Subcutaneous adipose tissue (tissue), 4 donors: ENCODE results near the gene TAGLN3. TPM values are rescaled to one million over a fixed set of nuclear protein-coding genes. Genes with fewer than 3 reads are reported as not detected.

Source experiments
- total RNA-seq, 4 donors: library from RNA; depleted of rRNA; stranded (reverse); fragments of >200 nt; gene quantifications; one replicate each; pipeline ENCODE4 v1.1.0, GENCODE V29; 2016
- TF ChIP-seq, protein P1 (sequence below): fragments of 450-650 bp; IDR thresholded peaks from one replicate; pipeline ENCODE4 v1.5.1; 2016; ENCODE audit warnings: low read depth, mild to moderate bottlenecking, control low read depth, antibody characterized with exemption, moderate library complexity

Gene TAGLN3
- total RNA-seq, 4 donors from 2014 or later: not detected

DNA sequence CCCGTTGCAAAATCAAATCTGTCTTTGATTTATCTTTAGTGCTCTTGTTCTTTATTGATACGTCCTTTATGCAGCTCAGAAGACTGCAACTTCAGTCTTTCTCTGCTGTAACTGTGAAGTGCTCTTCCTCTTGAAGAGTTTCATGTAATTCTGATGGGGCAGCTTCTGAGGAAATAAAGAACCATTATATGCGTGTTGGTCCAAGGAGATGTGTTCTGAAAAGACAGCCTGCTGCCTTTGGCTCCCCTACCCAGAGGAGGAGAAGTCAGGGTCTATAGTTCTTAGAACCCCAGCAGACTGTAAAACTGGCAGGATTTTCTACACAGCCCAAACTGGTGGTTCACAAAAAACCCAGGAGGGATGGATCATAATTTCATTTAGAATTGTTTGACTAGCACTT is 42.3 kb upstream of the TAGLN3 start:
- TF ChIP-seq, protein P1, sequence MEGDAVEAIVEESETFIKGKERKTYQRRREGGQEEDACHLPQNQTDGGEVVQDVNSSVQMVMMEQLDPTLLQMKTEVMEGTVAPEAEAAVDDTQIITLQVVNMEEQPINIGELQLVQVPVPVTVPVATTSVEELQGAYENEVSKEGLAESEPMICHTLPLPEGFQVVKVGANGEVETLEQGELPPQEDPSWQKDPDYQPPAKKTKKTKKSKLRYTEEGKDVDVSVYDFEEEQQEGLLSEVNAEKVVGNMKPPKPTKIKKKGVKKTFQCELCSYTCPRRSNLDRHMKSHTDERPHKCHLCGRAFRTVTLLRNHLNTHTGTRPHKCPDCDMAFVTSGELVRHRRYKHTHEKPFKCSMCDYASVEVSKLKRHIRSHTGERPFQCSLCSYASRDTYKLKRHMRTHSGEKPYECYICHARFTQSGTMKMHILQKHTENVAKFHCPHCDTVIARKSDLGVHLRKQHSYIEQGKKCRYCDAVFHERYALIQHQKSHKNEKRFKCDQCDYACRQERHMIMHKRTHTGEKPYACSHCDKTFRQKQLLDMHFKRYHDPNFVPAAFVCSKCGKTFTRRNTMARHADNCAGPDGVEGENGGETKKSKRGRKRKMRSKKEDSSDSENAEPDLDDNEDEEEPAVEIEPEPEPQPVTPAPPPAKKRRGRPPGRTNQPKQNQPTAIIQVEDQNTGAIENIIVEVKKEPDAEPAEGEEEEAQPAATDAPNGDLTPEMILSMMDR: no peak

GRCh38 chr3:111956995-111957734 is 41.6 kb upstream of the TAGLN3 start:
- TF ChIP-seq, protein P1: no peak

- TF ChIP-seq, protein P1: no peak
Measured at GRCh38 chr3:111961461-111962164, 37.1 kb upstream of the TAGLN3 start.

DNA sequence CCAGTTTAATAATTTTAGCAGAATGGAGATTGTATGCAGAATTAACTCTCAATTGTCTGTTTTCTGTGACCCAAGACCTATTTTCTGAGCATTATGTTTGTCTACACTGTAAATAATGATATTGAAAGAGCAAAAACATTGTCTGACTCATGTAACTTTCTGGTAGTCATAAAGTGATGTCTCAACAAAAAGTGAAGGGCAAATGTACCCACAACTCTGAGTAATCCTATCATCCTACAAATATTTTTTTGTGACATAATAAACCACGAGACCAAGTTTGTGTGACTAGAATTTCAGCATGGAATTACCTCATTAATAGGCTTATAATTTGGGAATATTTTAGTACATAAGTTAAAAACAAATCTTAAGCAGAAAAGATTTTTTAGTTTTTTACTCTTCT is 35.3 kb upstream of the TAGLN3 start:
- TF ChIP-seq, protein P1: no peak

DNA sequence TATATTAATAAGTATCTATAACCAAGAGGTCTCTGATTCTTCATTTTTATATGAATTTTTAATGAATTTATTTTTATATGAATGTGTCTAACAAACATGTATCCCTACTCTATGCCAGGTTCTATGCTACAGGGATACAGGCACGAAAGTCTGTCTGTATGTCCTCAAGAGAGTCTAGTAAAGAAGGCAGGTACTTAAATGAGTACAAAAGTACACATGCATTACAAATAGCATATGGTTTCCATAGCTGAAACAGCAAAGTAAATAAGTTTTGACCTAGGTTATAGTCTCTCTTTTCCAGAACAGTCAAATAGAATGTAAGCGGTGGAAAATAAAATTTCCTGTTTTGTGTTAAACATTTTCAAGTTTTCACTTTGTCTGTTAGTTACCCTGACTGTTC is 33.2 kb upstream of the TAGLN3 start:
- TF ChIP-seq, protein P1: no peak

GRCh38 chr3:111967068-111967467 is 31.7 kb upstream of the TAGLN3 start:
- TF ChIP-seq, protein P1: no peak

DNA sequence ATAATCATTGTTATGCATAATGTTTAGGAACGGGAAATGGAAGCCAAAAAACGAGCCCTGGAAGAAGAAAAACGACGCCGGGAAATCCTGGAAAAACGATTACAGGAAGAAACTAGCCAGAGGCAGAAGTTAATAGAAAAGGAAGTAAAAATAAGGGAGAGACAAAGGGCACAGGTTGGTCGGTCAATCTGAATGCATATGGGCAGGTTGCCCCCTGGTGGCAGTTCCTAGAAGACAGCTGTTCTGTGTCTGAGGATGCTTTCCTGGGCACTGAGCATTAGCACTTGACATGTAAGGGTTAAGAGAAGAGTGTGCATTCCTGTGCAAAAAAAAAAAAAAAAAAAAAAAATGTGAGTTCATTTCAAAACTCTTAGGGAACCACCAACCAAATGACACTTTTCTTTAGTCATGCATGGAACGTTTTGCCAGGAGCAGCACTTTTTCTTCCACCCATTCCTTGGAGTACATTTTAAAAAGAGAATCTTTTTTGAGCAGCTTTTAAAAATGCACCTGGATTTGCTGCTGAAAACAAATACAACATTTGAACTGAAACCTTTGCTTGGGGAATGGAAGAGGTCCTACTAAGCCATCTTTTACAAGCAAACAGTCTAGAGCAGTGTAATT is 31.0 kb upstream of the TAGLN3 start:
- TF ChIP-seq, protein P1: no peak
